Panc1 (cell line): ENCODE results near the gene CEPT1. TPM values are rescaled to one million over a fixed set of nuclear protein-coding genes. Genes with fewer than 3 reads are reported as not detected.

Experiments
- ATAC-seq: fragments of 200-7000 bp; cut with Tn5 transposase; 2 replicates; pipeline ENCODE4 v1.9.1; 2020; ENCODE audit warnings: mild to moderate bottlenecking, moderate library complexity
- BruUV-seq: library from RNA; stranded (reverse); fragments of 400-500 nt; replicated peaks from 2 replicates; lab custom pipeline; 2021; lab: Mats Ljungman, UMichigan
- CTCF ChIA-PET: fragments of 300-600 bp; sonication (Branson Sonifier 250); formaldehyde crosslinking; loops from one replicate; lab custom pipeline; 2022; ENCODE audit warnings: antibody characterized with exemption; lab: Charles Lee
- POLR2A ChIA-PET: fragments of 300-600 bp; sonication (Branson Sonifier 250); formaldehyde crosslinking; loops from one replicate; lab custom pipeline; 2022; ENCODE audit warnings: antibody characterized with exemption; lab: Charles Lee
- DNase-seq: peaks from one replicate; pipeline ENCODE4 v3.0.0-alpha.2; 2010; ENCODE audit warnings: low read depth, low spot score
- H3K27ac ChIP-seq: 2 replicates; pipeline ENCODE4 v1.5.1; 2011; ENCODE audit warnings: mild to moderate bottlenecking, low read length, inconsistent platforms
- H3K27me3 ChIP-seq: fragments of 200-500 bp; sonication (Bioruptor generic); 2 replicates; pipeline ENCODE4 v1.6.0; 2014; ENCODE audit warnings: low read length, inconsistent platforms; ENCODE audit not compliant: control insufficient read depth, insufficient read depth
- H3K36me3 ChIP-seq: fragments of 200-500 bp; sonication (Bioruptor generic); 2 replicates; pipeline ENCODE4 v1.5.1; 2014; ENCODE audit warnings: inconsistent platforms, mild to moderate bottlenecking, low read length, moderate library complexity; ENCODE audit not compliant: control insufficient read depth, insufficient read depth
- H3K4me1 ChIP-seq: 2 replicates; pipeline ENCODE4 v1.5.1; 2011; ENCODE audit warnings: inconsistent platforms, mild to moderate bottlenecking, low read length, moderate library complexity; ENCODE audit not compliant: control insufficient read depth, insufficient read depth
- H3K4me3 ChIP-seq, 2 experiments: 2 replicates each; pipeline ENCODE4 v1.5.1; 2011 to 2012; ENCODE audit warnings: low read depth in 2 of 2, low read length in 2 of 2, mild to moderate bottlenecking in 2 of 2, inconsistent platforms in 1 of 2, moderate library complexity in 1 of 2
- H3K9me3 ChIP-seq: fragments of 200-500 bp; sonication (Bioruptor generic); 2 replicates; pipeline ENCODE4 v1.5.1; 2014; ENCODE audit warnings: low read depth, mild to moderate bottlenecking, inconsistent platforms, low read length, moderate library complexity; ENCODE audit not compliant: control insufficient read depth, insufficient read depth
- CTCF ChIP-seq: fragments of 450-650 bp; IDR thresholded peaks from 2 replicates; pipeline ENCODE4 v1.5.1; 2017; ENCODE audit warnings: mild to moderate bottlenecking
- POLR2AphosphoS5 ChIP-seq: IDR thresholded peaks from 2 replicates; pipeline ENCODE4 v1.6.1; 2012; ENCODE audit warnings: mild to moderate bottlenecking, low read depth, low read length, moderate library complexity
- SIN3A ChIP-seq: IDR thresholded peaks from 2 replicates; pipeline ENCODE4 v1.6.1; 2012; ENCODE audit warnings: low read depth, mild to moderate bottlenecking, low read length, moderate library complexity, borderline replicate concordance; ENCODE audit not compliant: insufficient read depth
- TCF7L2 ChIP-seq: IDR thresholded peaks from 2 replicates; pipeline ENCODE4 v1.6.1; 2011; ENCODE audit warnings: mild to moderate bottlenecking, low read depth, low read length, inconsistent platforms
- in situ Hi-C: cut with HindIII; loops from 2 replicates; pipeline ENCODE4 v1.10.0; 2016; ENCODE audit warnings: low sequenced_read_pairs, low pct_unique_long_range_greater_than_20kb
- intact Hi-C: fragments of 100-400 bp; cut with micrococcal nuclease; formaldehyde crosslinking; loops from one replicate; pipeline ENCODE4 v1.10.0; 2022; ENCODE audit not compliant: unreplicated experiment
- total RNA-seq: library from RNA; stranded (reverse); gene quantifications from one replicate; pipeline ENCODE4 v1.2.1, GENCODE V29; 2021; ENCODE audit not compliant: unreplicated experiment
- TF ChIP-seq, protein P1 (sequence below), 2 experiments: IDR thresholded peaks; 2 replicates each; pipeline ENCODE4 v1.6.1; 2011 to 2012; ENCODE audit warnings: low read depth in 2 of 2, control low read depth in 1 of 2, low read length in 1 of 2, mild to moderate bottlenecking in 1 of 2, moderate library complexity in 1 of 2; ENCODE audit not compliant: insufficient read depth in 1 of 2

The CEPT1 gene
- total RNA-seq, 1 experiment from 2014 or later, result 21.9 TPM

- TF ChIP-seq SIN3A, result no peak
- TF ChIP-seq CTCF, result no peak
- TF ChIP-seq, protein P1, sequence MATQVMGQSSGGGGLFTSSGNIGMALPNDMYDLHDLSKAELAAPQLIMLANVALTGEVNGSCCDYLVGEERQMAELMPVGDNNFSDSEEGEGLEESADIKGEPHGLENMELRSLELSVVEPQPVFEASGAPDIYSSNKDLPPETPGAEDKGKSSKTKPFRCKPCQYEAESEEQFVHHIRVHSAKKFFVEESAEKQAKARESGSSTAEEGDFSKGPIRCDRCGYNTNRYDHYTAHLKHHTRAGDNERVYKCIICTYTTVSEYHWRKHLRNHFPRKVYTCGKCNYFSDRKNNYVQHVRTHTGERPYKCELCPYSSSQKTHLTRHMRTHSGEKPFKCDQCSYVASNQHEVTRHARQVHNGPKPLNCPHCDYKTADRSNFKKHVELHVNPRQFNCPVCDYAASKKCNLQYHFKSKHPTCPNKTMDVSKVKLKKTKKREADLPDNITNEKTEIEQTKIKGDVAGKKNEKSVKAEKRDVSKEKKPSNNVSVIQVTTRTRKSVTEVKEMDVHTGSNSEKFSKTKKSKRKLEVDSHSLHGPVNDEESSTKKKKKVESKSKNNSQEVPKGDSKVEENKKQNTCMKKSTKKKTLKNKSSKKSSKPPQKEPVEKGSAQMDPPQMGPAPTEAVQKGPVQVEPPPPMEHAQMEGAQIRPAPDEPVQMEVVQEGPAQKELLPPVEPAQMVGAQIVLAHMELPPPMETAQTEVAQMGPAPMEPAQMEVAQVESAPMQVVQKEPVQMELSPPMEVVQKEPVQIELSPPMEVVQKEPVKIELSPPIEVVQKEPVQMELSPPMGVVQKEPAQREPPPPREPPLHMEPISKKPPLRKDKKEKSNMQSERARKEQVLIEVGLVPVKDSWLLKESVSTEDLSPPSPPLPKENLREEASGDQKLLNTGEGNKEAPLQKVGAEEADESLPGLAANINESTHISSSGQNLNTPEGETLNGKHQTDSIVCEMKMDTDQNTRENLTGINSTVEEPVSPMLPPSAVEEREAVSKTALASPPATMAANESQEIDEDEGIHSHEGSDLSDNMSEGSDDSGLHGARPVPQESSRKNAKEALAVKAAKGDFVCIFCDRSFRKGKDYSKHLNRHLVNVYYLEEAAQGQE (IDR thresholded peaks at IDR 0.05; ENCODE audit: insufficient read depth in 1 of 2, low read depth in 2 of 2, low read length in 1 of 2), result no peak
- TF ChIP-seq TCF7L2, result no peak
- no peak for TF ChIP-seq POLR2AphosphoS5
- ATAC-seq, result no peak
These were observed 24.1 kb downstream of the CEPT1 start for GRCh38 chr1:111164151-111164550.

DNA sequence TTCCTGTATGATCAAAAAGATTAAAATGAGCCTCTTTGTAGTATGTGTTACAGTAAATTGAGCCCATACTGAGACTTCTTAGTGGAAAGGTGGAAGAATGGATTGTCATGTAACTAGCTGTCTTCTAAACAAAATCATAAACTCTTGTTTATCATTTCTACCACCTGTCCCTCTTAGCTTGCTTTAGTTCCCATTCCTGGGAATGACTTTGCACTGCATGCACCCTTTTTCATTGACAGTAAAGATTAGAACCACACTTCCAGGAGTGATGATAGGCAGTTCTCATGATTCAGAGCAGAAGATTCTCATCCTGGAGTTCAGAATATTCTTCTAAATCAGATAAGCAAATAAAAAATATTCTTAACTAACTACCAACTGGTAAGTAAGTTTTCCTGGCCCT, 32.4 kb downstream of the CEPT1 start:
- H3K9me3 ChIP-seq, result no peaks in the 10 kb centered on the region
- BruUV-seq, result no TSS peak
- in situ Hi-C loops (no loop called here), intact Hi-C loops (no loop called here)
- H3K27me3 ChIP-seq, result no peaks in the 10 kb centered on the region
- H3K4me1 ChIP-seq, result no peaks in the 10 kb centered on the region
- no peak overlapping the region for H3K27ac ChIP-seq
- DNase-seq (no peak), ATAC-seq (no peak)
- CTCF ChIA-PET, result no interaction called here
- POLR2A ChIA-PET, result no interaction called here
- H3K4me3 ChIP-seq, result no peak overlapping the region
- no peak for TF ChIP-seq POLR2AphosphoS5
- TF ChIP-seq, protein P1 (IDR thresholded peaks at IDR 0.05; ENCODE audit: insufficient read depth in 1 of 2, low read depth in 2 of 2, low read length in 1 of 2), result no peak
- no peaks in the 10 kb centered on the region; the same call in 1 of the 2 replicates for H3K36me3 ChIP-seq

More at GRCh38 chr1:111164151-111164550, 24.1 kb downstream of the CEPT1 start:
- in situ Hi-C loops, result no loop called here
- H3K27me3 ChIP-seq, result no peaks in the 10 kb centered on the region
- intact Hi-C loops, result no loop called here
- no peak overlapping the region for H3K4me3 ChIP-seq
- H3K4me1 ChIP-seq, result no peaks in the 10 kb centered on the region
- no peaks in the 10 kb centered on the region for H3K9me3 ChIP-seq
- H3K36me3 ChIP-seq, result peaks cover 4% of the 10 kb centered on the region; the same call in 1 of the 2 replicates
- DNase-seq, result no peak
- no peak overlapping the region for H3K27ac ChIP-seq
- ChIA-PET POLR2A (no interaction called here), CTCF (no interaction called here)
- BruUV-seq, result no TSS peak
